ENCODE measurements around the gene ABHD5.

Gene ABHD5

DNA sequence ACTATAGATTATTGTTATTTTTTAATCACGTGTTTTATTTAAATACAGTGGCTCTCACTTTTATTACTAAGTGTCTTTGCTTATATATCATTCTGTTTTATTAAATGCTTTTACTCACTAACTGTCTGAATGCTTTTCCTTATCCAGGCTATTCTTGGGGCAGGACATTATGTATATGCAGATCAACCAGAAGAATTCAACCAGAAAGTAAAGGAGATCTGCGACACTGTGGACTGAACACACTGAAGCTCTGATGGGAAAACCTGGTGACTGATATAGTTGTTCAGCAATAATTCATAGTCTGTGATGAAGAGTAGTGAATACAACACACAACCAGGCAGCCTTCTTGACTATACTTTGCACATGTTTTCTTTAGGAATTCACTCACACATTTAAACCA lies 27.6 kb downstream of the ABHD5 start:
- H3K4me3 ChIP-seq (ENCODE audit: low read length) = no peak overlapping the region
- no peak for TF ChIP-seq ZNF274 (IDR thresholded peaks at IDR 0.05; ENCODE audit: low read depth, low read length)

GRCh38 chr3:43723121-43723734 lies 32.5 kb downstream of the ABHD5 start:
- no peak for TF ChIP-seq ZNF274 (IDR thresholded peaks at IDR 0.05; ENCODE audit: low read depth, low read length)
- H3K4me3 ChIP-seq (ENCODE audit: low read length) = no peak overlapping the region

DNA sequence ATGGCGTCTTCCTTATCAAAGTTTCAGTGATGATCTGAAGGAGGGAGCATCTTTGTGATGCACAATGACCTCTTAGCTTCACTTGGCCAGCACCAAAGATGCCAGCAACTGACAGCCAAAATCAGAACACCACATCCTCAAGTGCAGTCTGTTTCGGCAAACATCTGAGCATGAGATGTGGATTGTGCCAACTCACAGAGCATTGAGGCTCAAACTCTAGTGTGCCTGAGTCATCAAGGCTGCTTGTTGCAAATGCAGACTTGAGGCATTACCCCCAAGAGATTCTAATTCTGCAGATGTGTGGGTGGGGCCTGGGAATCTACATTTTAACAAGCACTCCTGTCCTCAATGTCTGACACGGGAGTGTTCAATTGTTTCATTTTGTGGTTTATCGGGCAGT lies 35.8 kb downstream of the ABHD5 start:
- no peak overlapping the region for H3K4me3 ChIP-seq (ENCODE audit: low read length)
- TF ChIP-seq ZNF274 (IDR thresholded peaks at IDR 0.05; ENCODE audit: low read depth, low read length) = no peak

- no peak for TF ChIP-seq ZNF274 (IDR thresholded peaks at IDR 0.05; ENCODE audit: low read depth, low read length)
Measured at GRCh38 chr3:43727930-43728329, 37.2 kb downstream of the ABHD5 start.

DNA sequence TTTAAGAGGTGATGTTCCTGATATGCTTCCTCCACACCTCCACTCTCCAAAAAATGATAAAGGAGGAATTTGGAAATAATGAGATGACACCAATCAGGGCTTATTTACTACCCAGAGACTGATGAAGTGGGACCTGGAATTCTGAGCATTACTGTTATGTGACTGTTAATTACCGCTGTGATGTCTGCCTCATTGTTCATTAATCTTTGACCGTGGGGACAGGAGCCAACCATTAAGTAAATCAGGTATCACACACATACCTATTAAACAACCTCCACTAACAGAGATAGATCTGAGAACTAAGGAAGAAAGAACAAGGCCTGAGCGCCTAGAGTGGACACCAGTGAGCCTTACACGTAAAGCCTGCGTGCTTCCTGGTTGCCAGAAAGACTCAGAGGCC lies 37.7 kb downstream of the ABHD5 start:
- TF ChIP-seq ZNF274 (IDR thresholded peaks at IDR 0.05; ENCODE audit: low read depth, low read length) = no peak

More at GRCh38 chr3:43727930-43728329, 37.2 kb downstream of the ABHD5 start:
- H3K4me3 ChIP-seq (ENCODE audit: low read length) = no peak overlapping the region

GRCh38 chr3:43728947-43729346 lies 38.2 kb downstream of the ABHD5 start:
- no peak overlapping the region for H3K4me3 ChIP-seq (ENCODE audit: low read length)
- no peak for TF ChIP-seq ZNF274 (IDR thresholded peaks at IDR 0.05; ENCODE audit: low read depth, low read length)

More for the DNA sequence above, 37.7 kb downstream of the ABHD5 start:
- no peak overlapping the region for H3K4me3 ChIP-seq (ENCODE audit: low read length)

GRCh38 chr3:43729707-43730414 lies 39.1 kb downstream of the ABHD5 start:
- H3K4me3 ChIP-seq (ENCODE audit: low read length) = no peak overlapping the region
- no peak for TF ChIP-seq ZNF274 (IDR thresholded peaks at IDR 0.05; ENCODE audit: low read depth, low read length)

- TF ChIP-seq ZNF274 (IDR thresholded peaks at IDR 0.05; ENCODE audit: low read depth, low read length) = no peak
- no peak overlapping the region for H3K4me3 ChIP-seq (ENCODE audit: low read length)
Measured at GRCh38 chr3:43732747-43733425, 42.1 kb downstream of the ABHD5 start.

DNA sequence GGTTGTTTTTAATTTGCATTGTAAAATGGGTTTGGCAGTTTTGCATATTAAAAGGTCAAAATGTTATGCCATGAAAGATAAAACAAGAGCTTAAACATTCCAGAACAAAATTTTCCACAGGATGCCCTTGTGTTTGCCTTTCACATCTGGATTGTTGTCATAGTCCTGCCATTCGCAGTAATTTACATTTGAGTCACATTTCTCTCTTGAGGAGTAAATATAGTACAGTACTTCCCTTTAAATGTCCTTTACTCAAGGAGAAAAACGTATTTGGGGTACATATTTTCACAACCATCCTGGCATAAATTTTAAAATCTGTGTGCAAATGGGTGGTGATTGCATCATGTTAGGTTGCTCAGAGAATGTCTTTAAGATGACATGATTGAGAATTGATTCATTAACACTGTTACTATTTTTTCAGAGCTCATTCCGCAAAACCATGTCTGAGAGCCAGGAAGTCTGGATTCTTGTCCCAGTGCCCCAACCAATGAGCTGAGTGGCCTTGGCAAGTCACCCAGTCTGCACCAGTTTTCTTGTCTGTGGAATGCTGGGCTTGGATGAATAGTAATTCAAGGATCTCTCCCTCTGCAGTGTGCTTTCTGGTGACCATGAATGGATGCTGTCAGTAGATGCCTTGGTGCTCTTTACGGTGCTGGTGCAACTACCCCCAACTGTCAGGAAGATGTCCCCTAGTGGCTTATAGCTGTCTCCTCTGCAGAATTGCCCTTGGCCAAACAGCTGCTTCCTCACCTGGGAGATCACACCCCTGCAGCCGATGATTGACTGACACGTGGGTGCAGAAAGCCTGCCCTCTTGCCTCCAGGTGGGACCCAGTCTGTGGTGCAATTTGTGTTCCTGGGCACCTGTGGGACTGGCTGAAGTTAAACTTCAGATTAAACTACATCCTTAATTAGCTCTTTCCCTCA lies 43.0 kb downstream of the ABHD5 start:
- no peak overlapping the region for H3K4me3 ChIP-seq (ENCODE audit: low read length)
- no peak for TF ChIP-seq ZNF274 (IDR thresholded peaks at IDR 0.05; ENCODE audit: low read depth, low read length)

DNA sequence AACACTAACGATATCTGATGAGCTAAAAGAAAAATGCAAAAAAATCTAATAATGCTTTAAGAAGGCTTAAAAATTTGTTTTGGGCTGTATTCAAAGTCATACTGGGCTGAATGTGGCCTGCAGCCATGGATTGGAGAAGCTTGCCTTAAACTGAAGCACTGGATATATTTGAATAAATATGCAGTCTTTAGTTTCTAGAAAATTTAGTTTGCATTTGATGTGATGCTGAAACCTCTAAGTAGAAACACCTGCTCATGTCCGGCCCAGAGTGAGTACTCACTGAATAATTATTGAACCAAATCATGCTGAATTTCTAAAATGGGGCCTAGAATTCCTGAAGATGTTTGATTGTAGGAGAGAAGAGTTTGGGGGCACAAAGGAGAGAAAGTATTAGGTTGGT lies 43.9 kb downstream of the ABHD5 start:
- no peak overlapping the region for H3K4me3 ChIP-seq (ENCODE audit: low read length)
- TF ChIP-seq ZNF274 (IDR thresholded peaks at IDR 0.05; ENCODE audit: low read depth, low read length) = no peak

DNA sequence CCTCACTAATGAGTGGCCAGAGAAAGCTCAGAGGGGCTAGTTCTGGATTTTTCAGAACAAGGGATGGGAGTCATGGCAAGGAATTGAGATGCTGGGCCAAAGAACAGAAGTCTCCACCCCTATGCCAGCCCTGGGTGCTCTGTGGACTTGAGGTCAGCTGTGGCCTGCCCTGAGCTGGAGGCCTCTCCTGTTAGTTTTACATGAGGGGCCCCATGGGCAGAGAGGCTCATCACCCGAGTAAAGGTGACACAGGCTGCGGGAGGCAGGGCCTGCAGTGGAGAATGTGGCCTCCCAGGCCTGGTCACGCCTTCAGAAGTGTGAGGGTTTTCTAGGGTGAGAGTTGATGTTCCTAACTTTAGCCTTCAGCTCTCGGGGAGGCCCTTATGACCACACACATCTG lies 44.9 kb downstream of the ABHD5 start:
- TF ChIP-seq ZNF274 (IDR thresholded peaks at IDR 0.05; ENCODE audit: low read depth, low read length) = no peak
- no peak overlapping the region for H3K4me3 ChIP-seq (ENCODE audit: low read length)

GRCh38 chr3:43736558-43737440 lies 46.1 kb downstream of the ABHD5 start:
- H3K4me3 ChIP-seq (ENCODE audit: low read length) = no peak overlapping the region
- TF ChIP-seq ZNF274 (IDR thresholded peaks at IDR 0.05; ENCODE audit: low read depth, low read length) = no peak

DNA sequence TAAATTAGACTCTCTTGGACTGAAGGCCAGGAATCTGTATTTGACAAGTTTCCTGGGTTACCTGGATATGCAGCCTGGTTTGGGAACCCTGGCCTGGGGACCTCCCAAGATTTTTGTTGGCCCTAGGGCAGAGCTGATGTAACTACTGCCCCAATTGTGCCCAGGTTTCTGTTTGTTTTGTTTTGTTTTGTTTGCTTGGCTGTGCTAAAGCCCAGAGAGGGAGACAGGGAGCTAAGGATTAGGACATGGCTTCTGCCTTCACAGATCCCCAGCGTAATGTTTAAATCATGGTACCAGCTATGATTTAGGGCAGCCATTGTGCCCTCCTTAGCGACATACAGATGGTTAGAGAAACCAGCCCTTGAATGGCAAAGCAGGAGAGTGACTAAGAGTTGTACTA lies 47.6 kb downstream of the ABHD5 start:
- TF ChIP-seq ZNF274 (IDR thresholded peaks at IDR 0.05; ENCODE audit: low read depth, low read length) = no peak
- no peak overlapping the region for H3K4me3 ChIP-seq (ENCODE audit: low read length)

Measured in GM08714 (cell line).